NCI-H1417 treated with DMSO at 0.1 percent for 48 hours (cell line): Measurements from ENCODE around the gene DEPDC4.
"Not testable (repeated sequence)": the region's sequence is repeated elsewhere in the genome, so short reads cannot be mapped to it uniquely, and the experiment has no call there.

Experiments
- DNase-seq: peaks from one replicate; lab custom pipeline; 2025; lab: John Stamatoyannopoulos, UW

Gene DEPDC4

GRCh38 chr12:100263131-100263530 lies 3.7 kb downstream of the DEPDC4 start:
- no peak for DNase-seq

GRCh38 chr12:100258127-100258526 lies 8.8 kb downstream of the DEPDC4 start:
- no peak for DNase-seq

- DNase-seq = no peak
Measured at GRCh38 chr12:100254876-100255275, 12.0 kb downstream of the DEPDC4 start.

- DNase-seq = no peak
Measured at GRCh38 chr12:100253437-100253836, 13.4 kb downstream of the DEPDC4 start.

GRCh38 chr12:100251917-100252316 lies 15.0 kb downstream of the DEPDC4 start:
- no peak for DNase-seq

- DNase-seq = no peak
Measured at GRCh38 chr12:100249941-100250340, 16.9 kb downstream of the DEPDC4 start.

GRCh38 chr12:100248886-100249285 lies 18.0 kb downstream of the DEPDC4 start:
- DNase-seq = no peak

- DNase-seq = no peak
Measured at GRCh38 chr12:100247765-100248164, 19.1 kb downstream of the DEPDC4 start.

GRCh38 chr12:100243137-100243536 lies 23.7 kb downstream of the DEPDC4 start:
- DNase-seq = no peak

- DNase-seq = no peak
Measured at GRCh38 chr12:100239589-100239988, 27.3 kb downstream of the DEPDC4 start.

GRCh38 chr12:100238801-100239200 lies 28.1 kb downstream of the DEPDC4 start:
- no peak for DNase-seq

GRCh38 chr12:100234591-100235304 lies 32.1 kb downstream of the DEPDC4 start:
- DNase-seq = peak; percentile 35

GRCh38 chr12:100234166-100234565 lies 32.7 kb downstream of the DEPDC4 start:
- DNase-seq = no peak

GRCh38 chr12:100231873-100232272 lies 35.0 kb downstream of the DEPDC4 start:
- not testable (repeated sequence) for DNase-seq

GRCh38 chr12:100229876-100230275 lies 37.0 kb downstream of the DEPDC4 start:
- no peak for DNase-seq

- no peak for DNase-seq
Measured at GRCh38 chr12:100229036-100229635, 37.7 kb downstream of the DEPDC4 start.

GRCh38 chr12:100225491-100225890 lies 41.4 kb downstream of the DEPDC4 start:
- no peak for DNase-seq

GRCh38 chr12:100222173-100222572 lies 44.7 kb downstream of the DEPDC4 start:
- DNase-seq = not testable (repeated sequence)

- DNase-seq = no peak
Measured at GRCh38 chr12:100221523-100221922, 45.4 kb downstream of the DEPDC4 start.

GRCh38 chr12:100219328-100220109 lies 47.4 kb downstream of the DEPDC4 start:
- DNase-seq = no peak

GRCh38 chr12:100216337-100216736 lies 50.5 kb downstream of the DEPDC4 start:
- no peak for DNase-seq

GRCh38 chr12:100215209-100215608 lies 51.7 kb downstream of the DEPDC4 start:
- DNase-seq = no peak

GRCh38 chr12:100214518-100214917 lies 52.4 kb downstream of the DEPDC4 start:
- DNase-seq = no peak
